B cell (primary cell): Measurements from ENCODE around the gene MLLT3. TPM values are rescaled to one million over a fixed set of nuclear protein-coding genes. Genes with fewer than 3 reads are reported as not detected.

Source experiments
- ATAC-seq: fragments of 200-7000 bp; cut with Tn5 transposase; one replicate; pipeline ENCODE4 v1.10.0; 2021; ENCODE audit warnings: low read depth, mild to moderate bottlenecking, moderate number of reproducible peaks, moderate library complexity
- CTCF ChIA-PET: fragments of 350-600 bp; sonication (Branson Sonifier 250); formaldehyde crosslinking; loops from one replicate; lab custom pipeline; 2021; ENCODE audit warnings: antibody characterized with exemption, inconsistent platforms; lab: Charles Lee
- POLR2A ChIA-PET: fragments of 350-600 bp; sonication (Branson Sonifier 250); formaldehyde crosslinking; loops from one replicate; lab custom pipeline; 2021; ENCODE audit warnings: antibody characterized with exemption; lab: Charles Lee
- DNase-seq: peaks from one replicate; pipeline ENCODE4 v3.0.0; 2013
- H2AFZ ChIP-seq: 2 replicates; pipeline ENCODE4 v1.6.1; 2012; ENCODE audit warnings: mild to moderate bottlenecking, low read depth, low read length; ENCODE audit not compliant: insufficient read depth, poor library complexity, severe bottlenecking
- H3K27ac ChIP-seq, 2 donors: 1 replicate in 1 of 2; 2 replicates in 1 of 2; pipeline ENCODE4 v1.5.1; 2012 to 2013; ENCODE audit warnings: low read length in 2 of 2, mild to moderate bottlenecking in 2 of 2, moderate library complexity in 1 of 2
- H3K27me3 ChIP-seq, 4 experiments: fragments of 200-600 bp in 1 of 4; sonication (generic) in 1 of 4; replicated peaks in 1 of 4; 1 replicate in 2 of 4; 2 replicates in 2 of 4; pipeline versions ENCODE4 v1.6.1 to v1.7.0; 2013 to 2016; ENCODE audit warnings: low read length in 3 of 4, mild to moderate bottlenecking in 2 of 4, mixed read lengths in 1 of 4, moderate library complexity in 1 of 4; ENCODE audit not compliant: insufficient read depth in 4 of 4, control insufficient read depth in 3 of 4; ENCODE audit errors: control extremely low read depth in 1 of 4
- H3K36me3 ChIP-seq, 2 experiments: replicated peaks in 1 of 2; 1 replicate in 1 of 2; 2 replicates in 1 of 2; pipeline versions ENCODE4 v1.6.1 to v1.7.1; 2013; ENCODE audit warnings: low read length in 1 of 2; ENCODE audit not compliant: insufficient read depth in 2 of 2, control insufficient read depth in 1 of 2; ENCODE audit errors: control extremely low read depth in 1 of 2, extremely low read depth in 1 of 2
- H3K4me1 ChIP-seq, 2 donors: fragments of 200-600 bp in 1 of 2; sonication (generic) in 1 of 2; 1 replicate in 1 of 2; 2 replicates in 1 of 2; pipeline versions ENCODE4 v1.5.1 to v1.6.1; 2013 to 2017; ENCODE audit warnings: low read length in 2 of 2; ENCODE audit not compliant: control insufficient read depth in 2 of 2, insufficient read depth in 2 of 2
- H3K4me2 ChIP-seq: replicated peaks from 2 replicates; pipeline ENCODE3; 2012; ENCODE audit warnings: mild to moderate bottlenecking, low read depth, low read length; ENCODE audit not compliant: poor library complexity, severe bottlenecking
- H3K4me3 ChIP-seq, 5 experiments: fragments of 200-600 bp in 1 of 5; sonication (generic) in 1 of 5; 1 replicate in 3 of 5; 2 replicates in 2 of 5; pipeline versions ENCODE4 v1.5.1 to v1.7.0; 2011 to 2016; ENCODE audit warnings: low read length in 4 of 5, mild to moderate bottlenecking in 4 of 5, low read depth in 2 of 5, control low read depth in 1 of 5, moderate library complexity in 1 of 5; ENCODE audit not compliant: insufficient read depth in 1 of 5; ENCODE audit errors: control extremely low read depth in 1 of 5, extremely low read depth in 1 of 5
- H3K79me2 ChIP-seq: fragments of 200-600 bp; sonication (generic); one replicate; pipeline ENCODE4 v1.6.0; 2016; ENCODE audit warnings: low read length; ENCODE audit not compliant: control insufficient read depth, insufficient read depth
- H3K9ac ChIP-seq: fragments of 200-600 bp; sonication (generic); 2 replicates; pipeline ENCODE4 v1.6.1; 2017; ENCODE audit warnings: mild to moderate bottlenecking, low read length, moderate library complexity
- H3K9me3 ChIP-seq, 3 donors: one replicate each; pipeline versions ENCODE4 v1.6.1 to v1.7.1; 2013; ENCODE audit warnings: low read length in 2 of 3; ENCODE audit not compliant: control insufficient read depth in 2 of 3, insufficient read depth in 1 of 3; ENCODE audit errors: control extremely low read depth in 1 of 3
- H4K20me1 ChIP-seq: 2 replicates; pipeline ENCODE4 v1.6.0; 2012; ENCODE audit warnings: mild to moderate bottlenecking, low read length; ENCODE audit not compliant: insufficient read depth, control insufficient read depth, poor library complexity, severe bottlenecking
- H3K27ac Mint-ChIP-seq: one replicate; pipeline ENCODE4 v1.8.0; 2021; ENCODE audit warnings: mixed read lengths
- H3K27me3 Mint-ChIP-seq: one replicate; pipeline ENCODE4 v1.8.0; 2021; ENCODE audit warnings: mixed read lengths
- H3K4me1 Mint-ChIP-seq: one replicate; pipeline ENCODE4 v1.8.0; 2021; ENCODE audit warnings: mixed read lengths
- H3K4me3 Mint-ChIP-seq: one replicate; pipeline ENCODE4 v1.8.0; 2021; ENCODE audit warnings: mixed read lengths
- H3K9me3 Mint-ChIP-seq: one replicate; pipeline ENCODE4 v1.8.0; 2022; ENCODE audit warnings: mixed read lengths; ENCODE audit not compliant: insufficient read depth
- CTCF ChIP-seq: fragments of 200-600 bp; IDR thresholded peaks from one replicate; pipeline ENCODE4 v1.8.0; 2022; ENCODE audit warnings: antibody characterized with exemption, mild to moderate bottlenecking
- EZH2 ChIP-seq: IDR thresholded peaks from 2 replicates; pipeline ENCODE4 v1.6.1; 2012; ENCODE audit warnings: borderline replicate concordance, low read depth, mild to moderate bottlenecking, moderate library complexity, low read length; ENCODE audit not compliant: insufficient read depth, poor library complexity, severe bottlenecking
- WGBS: methylation state at CpG from one replicate; pipeline ENCODE4 v1.1.5; 2013; ENCODE audit warnings: missing lambda C conversion rate; ENCODE audit not compliant: insufficient coverage; 5-methylcytosine and 5-hydroxymethylcytosine counted together
- intact Hi-C: fragments of 100-400 bp; cut with micrococcal nuclease; formaldehyde crosslinking; loops from one replicate; pipeline ENCODE4 v1.10.0; 2022
- polyA plus RNA-seq: library from polyadenylated mRNA; depleted of rRNA; stranded (reverse); fragments of >200 nt; gene quantifications from 2 replicates; pipeline ENCODE4 v1.2.3, GENCODE V29; 2012
- total RNA-seq, 2 donors: library from RNA; stranded (reverse); fragments of 120-200 nt in 1 of 2; gene quantifications; 1 replicate in 1 of 2; 2 replicates in 1 of 2; pipeline versions ENCODE4 v1.2.3 to v1.2.4, GENCODE V29; 2013 to 2022

Gene MLLT3
- total and polyA plus RNA-seq, 2 donors (not counting 1 experiment from before 2014, with no cell fraction given): 3.4 to 3.6 TPM

GRCh38 chr9:20507431-20507830 lies 114.9 kb downstream of the MLLT3 start:
- CTCF ChIA-PET: no interaction called here
- no peaks in the 10 kb centered on the region for H3K27me3 ChIP-seq
- no peak overlapping the region for H3K4me3 ChIP-seq
- peaks cover 0 to 4% (median 0%) of the 10 kb centered on the region in 3 donors for H3K9me3 ChIP-seq
- peaks cover 3 to 7% of the 10 kb centered on the region in 2 donors for H3K4me1 ChIP-seq
- no peak overlapping the region for H2AFZ ChIP-seq
- TF ChIP-seq CTCF (no peak), EZH2 (no peak)
- no peak overlapping the region for H3K9ac ChIP-seq
- no peak overlapping the region for H3K4me3 Mint-ChIP-seq
- no peak for DNase-seq
- H3K36me3 ChIP-seq: no peaks in the 10 kb centered on the region
- no peaks in the 10 kb centered on the region for H3K9me3 Mint-ChIP-seq
- H3K27me3 Mint-ChIP-seq: no peaks in the 10 kb centered on the region
- peaks cover 9% of the 10 kb centered on the region for H3K4me1 Mint-ChIP-seq
- ATAC-seq: no peak
- POLR2A ChIA-PET: interaction anchor here (0.7 kb wide), 1 partner anchor 490 kb away, joined by 10 read pairs; no protein-coding TSS in a partner anchor
- intact Hi-C loops: no loop called here
- H3K4me2 ChIP-seq: no peak overlapping the region
- no peaks in the 10 kb centered on the region for H4K20me1 ChIP-seq
- H3K79me2 ChIP-seq: no peaks in the 10 kb centered on the region
- WGBS: no CpG with 5 or more reads among the region's 1 CpG
- no peak overlapping the region for H3K27ac ChIP-seq
- H3K27ac Mint-ChIP-seq: no peak overlapping the region

GRCh38 chr9:20506099-20506900 lies 116.0 kb downstream of the MLLT3 start:
- Histone ChIP-seq H3K4me2 (no peak overlapping the region), H3K9ac (no peak overlapping the region), H3K36me3 (no peaks in the 10 kb centered on the region), H3K79me2 (no peaks in the 10 kb centered on the region), H3K27ac (no peak overlapping the region), H3K27me3 (no peaks in the 10 kb centered on the region), H2AFZ (no peak overlapping the region), H3K4me3 (no peak overlapping the region), H3K9me3 (peaks cover 0 to 4% (median 0%) of the 10 kb centered on the region in 3 donors), H3K4me1 (peaks cover 3 to 7% of the 10 kb centered on the region in 2 donors), H4K20me1 (no peaks in the 10 kb centered on the region)
- ATAC-seq: no peak
- Mint-ChIP-seq H3K4me1 (peaks cover 9% of the 10 kb centered on the region), H3K4me3 (no peak overlapping the region), H3K9me3 (no peaks in the 10 kb centered on the region), H3K27ac (no peak overlapping the region), H3K27me3 (no peaks in the 10 kb centered on the region)
- DNase-seq: no peak
- intact Hi-C loops: no loop called here
- CTCF ChIA-PET: no interaction called here
- TF ChIP-seq EZH2: no peak
- TF ChIP-seq CTCF: no peak
- 92% methylated on average over 9 of the region's 11 CpGs for WGBS
- POLR2A ChIA-PET: no interaction called here
